Measurements from ENCODE around the gene FAM170B. TPM values are rescaled to one million over a fixed set of nuclear protein-coding genes. Genes with fewer than 3 reads are reported as not detected.

FAM170B gene
- total RNA-seq, 2 experiments from 2014 or later, result not detected

DNA sequence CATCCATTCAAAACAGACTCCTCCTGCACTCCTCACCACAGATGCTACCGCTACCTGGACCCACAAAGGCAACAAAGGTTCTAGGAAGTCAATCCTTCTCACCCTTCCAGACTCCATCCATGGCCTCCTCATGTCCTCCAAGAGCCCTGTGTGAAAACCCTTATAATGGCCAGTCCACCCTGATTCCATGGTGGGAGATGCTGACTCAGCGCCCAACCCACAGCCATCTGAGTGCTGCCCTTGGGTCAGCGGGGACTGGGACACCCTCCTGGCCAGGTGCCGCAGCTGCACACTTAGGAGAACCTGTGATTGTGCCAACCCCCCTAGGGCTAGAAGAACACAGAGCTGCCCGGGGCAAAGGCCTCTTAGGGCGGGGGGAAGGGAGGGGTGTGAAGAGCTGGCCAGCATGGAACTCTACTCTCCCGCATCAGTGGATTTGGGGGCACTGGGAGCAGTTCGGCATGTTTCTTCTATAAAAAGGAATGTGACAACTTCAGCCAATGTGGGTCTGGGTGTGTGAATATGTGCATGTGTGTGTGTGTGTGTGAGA, 29.0 kb upstream of the FAM170B start:
- no peaks in the 10 kb centered on the region for H3K27me3 Mint-ChIP-seq

DNA sequence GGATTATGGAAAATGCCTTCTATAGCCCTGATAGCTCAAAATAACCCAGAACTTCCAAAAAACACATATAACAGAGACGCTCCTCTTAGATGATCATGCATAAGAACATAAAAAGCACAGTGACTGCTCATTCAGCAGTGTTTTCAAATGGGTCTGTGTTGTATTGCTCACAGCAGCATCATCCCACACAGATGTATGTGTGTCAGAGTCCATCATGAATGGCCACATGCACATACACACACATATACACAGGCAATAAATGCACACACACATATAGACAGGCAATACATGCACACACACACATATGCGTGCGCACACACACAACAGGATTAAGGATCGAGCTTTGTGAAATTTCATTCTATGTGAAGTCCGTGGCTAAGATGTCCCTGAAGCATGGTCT, 28.2 kb upstream of the FAM170B start:
- no peak for DNase-seq
- Mint-ChIP-seq H3K27ac (no peak overlapping the region), H3K36me3 (no peaks in the 10 kb centered on the region), H3K4me3 (no peak overlapping the region), H3K9me3 (no peaks in the 10 kb centered on the region), H3K27me3 (peaks cover 4% of the 10 kb centered on the region), H3K4me1 (peaks cover 8% of the 10 kb centered on the region)

More for the DNA sequence above, 29.0 kb upstream of the FAM170B start:
- no peak for DNase-seq
- Mint-ChIP-seq H3K4me3 (no peak overlapping the region), H3K36me3 (no peaks in the 10 kb centered on the region), H3K27ac (no peak overlapping the region), H3K4me1 (peaks cover 8% of the 10 kb centered on the region), H3K9me3 (no peaks in the 10 kb centered on the region)

DNA sequence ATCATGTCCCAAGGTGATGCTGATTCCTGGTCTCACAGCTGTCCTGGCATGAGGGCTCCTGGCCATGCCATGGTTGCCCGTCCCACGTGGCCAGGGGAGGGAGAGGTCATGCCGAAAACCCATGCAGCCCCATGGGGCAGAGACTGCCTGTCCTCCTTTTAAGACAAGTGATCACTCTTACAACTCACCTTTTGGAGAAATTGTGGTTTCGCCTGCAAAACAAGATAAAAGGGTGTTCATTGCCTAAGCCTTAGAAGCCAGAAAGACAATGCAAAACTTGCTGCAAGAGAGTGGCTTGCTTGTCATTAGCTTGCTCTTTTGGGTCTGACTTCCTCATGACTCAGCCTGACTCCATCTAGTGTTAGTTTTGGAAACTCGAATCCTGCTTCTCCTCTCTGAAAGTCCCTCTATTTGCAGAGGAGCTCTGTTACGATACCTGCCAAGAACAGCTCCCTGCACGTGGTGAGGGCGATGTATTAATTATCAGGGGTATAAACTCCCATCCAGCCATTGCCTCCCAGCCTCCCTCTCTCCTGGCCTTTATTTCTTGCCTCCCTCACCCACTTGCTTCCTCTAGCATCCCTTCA, 27.7 kb upstream of the FAM170B start:
- peaks cover 4% of the 10 kb centered on the region for H3K27me3 Mint-ChIP-seq
- H3K27ac Mint-ChIP-seq, result no peak overlapping the region
- no peak for DNase-seq
- H3K4me1 Mint-ChIP-seq, result peaks cover 8% of the 10 kb centered on the region
- no peak overlapping the region for H3K4me3 Mint-ChIP-seq
- no peaks in the 10 kb centered on the region for H3K9me3 Mint-ChIP-seq
- H3K36me3 Mint-ChIP-seq, result no peaks in the 10 kb centered on the region

DNA sequence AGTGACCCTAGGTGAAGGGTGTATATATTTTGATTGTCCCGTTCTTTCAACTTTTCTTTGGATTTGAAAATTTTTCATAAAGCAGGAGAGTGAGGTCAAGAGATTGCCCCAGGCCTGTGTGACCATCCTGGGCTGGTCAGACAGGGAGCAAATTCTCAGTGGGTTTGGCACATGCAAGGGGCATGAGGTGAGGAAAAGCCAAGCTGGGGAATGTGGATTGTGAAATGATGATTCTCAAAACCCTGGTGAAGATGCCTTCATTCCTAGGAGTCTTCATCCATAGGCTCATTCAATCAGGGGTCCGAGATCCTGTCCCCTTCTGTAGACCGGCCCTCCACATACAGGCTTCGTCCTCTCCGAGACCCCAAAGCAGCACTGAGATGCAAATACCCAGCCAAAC, 27.0 kb upstream of the FAM170B start:
- Mint-ChIP-seq H3K4me1 (peaks cover 6% of the 10 kb centered on the region), H3K27me3 (peaks cover 4% of the 10 kb centered on the region), H3K9me3 (no peaks in the 10 kb centered on the region), H3K27ac (no peak overlapping the region), H3K4me3 (no peak overlapping the region), H3K36me3 (no peaks in the 10 kb centered on the region)
- no peak for DNase-seq

DNA sequence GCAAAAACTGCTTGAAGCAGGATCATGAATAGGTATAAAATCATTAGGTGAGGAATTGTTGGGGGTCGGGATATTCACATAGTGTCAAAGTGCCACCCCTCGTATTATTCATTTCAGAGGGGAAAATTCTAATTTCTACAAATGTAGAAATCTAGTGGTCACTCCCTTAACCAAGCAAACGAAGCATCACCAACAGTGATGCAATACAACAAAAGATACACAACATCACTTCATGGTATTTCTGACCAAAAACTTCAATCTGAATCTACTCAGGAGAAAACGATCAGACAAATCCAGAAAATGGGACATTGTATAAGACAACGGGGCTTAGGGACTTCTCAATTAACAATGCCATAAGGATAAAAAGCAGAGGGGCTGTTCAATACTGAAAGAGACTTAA, 26.3 kb upstream of the FAM170B start:
- H3K36me3 Mint-ChIP-seq, result no peaks in the 10 kb centered on the region
- no peak overlapping the region for H3K4me3 Mint-ChIP-seq
- DNase-seq, result no peak
- peaks cover 4% of the 10 kb centered on the region for H3K27me3 Mint-ChIP-seq
- H3K4me1 Mint-ChIP-seq, result peaks cover 6% of the 10 kb centered on the region
- H3K27ac Mint-ChIP-seq, result no peak overlapping the region
- H3K9me3 Mint-ChIP-seq, result no peaks in the 10 kb centered on the region

DNA sequence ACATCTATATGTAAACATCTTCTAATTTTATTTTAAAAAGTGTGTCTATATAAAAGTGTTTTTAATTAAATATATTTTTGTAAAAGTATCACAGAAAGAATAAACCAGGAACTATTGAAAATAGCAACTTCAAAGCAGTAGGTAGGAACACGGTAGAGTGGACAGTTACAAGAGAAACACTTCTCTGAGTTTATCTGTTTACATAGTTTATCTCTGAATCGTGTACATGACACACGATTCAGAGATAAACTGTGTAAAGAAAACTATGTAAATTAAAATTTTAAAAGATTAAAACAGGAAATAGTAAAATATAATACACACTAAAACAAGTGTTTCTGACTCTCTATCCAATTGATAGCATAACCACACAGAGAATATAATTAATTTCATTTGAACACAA, 25.1 kb upstream of the FAM170B start:
- Mint-ChIP-seq H3K4me3 (no peak overlapping the region), H3K27me3 (peaks cover 4% of the 10 kb centered on the region), H3K9me3 (no peaks in the 10 kb centered on the region), H3K27ac (no peak overlapping the region), H3K4me1 (no peaks in the 10 kb centered on the region), H3K36me3 (no peaks in the 10 kb centered on the region)
- no peak for DNase-seq

DNA sequence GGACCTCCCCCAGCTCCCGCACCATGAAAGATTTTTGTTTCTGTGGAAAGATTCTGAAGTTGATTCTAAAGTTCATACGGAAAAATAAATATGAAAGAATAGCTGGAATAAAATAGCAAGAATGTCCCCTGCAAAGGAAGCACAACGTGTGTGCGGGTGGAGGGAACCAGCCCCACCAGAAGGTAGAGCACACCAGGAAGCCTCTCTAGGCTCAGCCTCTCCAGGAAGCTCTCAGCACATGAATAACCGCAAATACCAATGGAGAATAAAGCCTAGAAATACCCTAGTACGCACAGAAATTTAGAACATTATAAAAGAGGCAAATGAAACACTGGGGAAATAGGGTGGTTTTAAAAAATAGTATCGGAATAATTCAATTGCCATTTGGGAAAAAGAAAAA, 24.6 kb upstream of the FAM170B start:
- H3K4me1 Mint-ChIP-seq, result no peaks in the 10 kb centered on the region
- no peaks in the 10 kb centered on the region for H3K9me3 Mint-ChIP-seq
- no peak for DNase-seq
- H3K27me3 Mint-ChIP-seq, result peaks cover 4% of the 10 kb centered on the region
- H3K27ac Mint-ChIP-seq, result no peak overlapping the region
- H3K36me3 Mint-ChIP-seq, result no peaks in the 10 kb centered on the region
- no peak overlapping the region for H3K4me3 Mint-ChIP-seq

DNA sequence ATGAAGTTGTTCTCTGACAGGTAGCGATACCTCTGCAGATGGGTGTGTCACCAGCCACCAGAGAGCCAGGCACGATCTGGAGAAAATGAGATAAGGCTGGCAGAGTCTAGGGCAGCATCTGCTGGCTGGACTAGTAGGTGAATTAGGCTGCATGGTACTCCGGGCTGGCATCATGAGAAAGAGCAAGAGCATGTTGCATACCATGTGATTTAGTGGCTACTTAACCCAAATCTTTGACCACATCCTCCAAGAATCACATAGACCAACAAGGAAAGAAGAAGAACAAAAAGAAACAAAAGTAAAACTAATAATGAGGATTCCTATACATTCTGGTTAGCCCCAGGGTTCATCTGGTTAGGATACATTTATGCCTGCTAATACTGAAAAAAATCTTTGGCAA, 23.4 kb upstream of the FAM170B start:
- H3K4me3 Mint-ChIP-seq, result no peak overlapping the region
- H3K27ac Mint-ChIP-seq, result no peak overlapping the region
- no peaks in the 10 kb centered on the region for H3K36me3 Mint-ChIP-seq
- DNase-seq, result no peak
- peaks cover 4% of the 10 kb centered on the region for H3K27me3 Mint-ChIP-seq
- no peaks in the 10 kb centered on the region for H3K4me1 Mint-ChIP-seq
- H3K9me3 Mint-ChIP-seq, result no peaks in the 10 kb centered on the region

DNA sequence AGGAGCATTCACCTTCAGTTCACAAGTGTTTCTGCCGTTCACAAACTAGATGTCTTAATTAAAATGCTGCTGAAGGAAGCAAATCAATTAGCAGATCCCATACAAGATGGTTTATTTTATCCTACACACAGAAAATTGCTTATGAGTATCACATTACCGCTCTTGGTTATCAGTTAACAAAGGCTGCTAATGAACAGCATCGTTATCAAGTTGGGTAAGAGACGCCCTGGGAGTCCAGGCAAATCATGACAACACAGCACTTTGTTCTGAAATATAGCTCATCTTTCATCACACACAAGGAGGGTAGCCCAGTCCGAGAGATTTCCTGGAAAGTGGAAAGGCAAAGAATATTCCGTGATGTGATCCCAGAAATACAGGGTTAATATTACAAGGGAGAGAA, 20.8 kb upstream of the FAM170B start:
- Mint-ChIP-seq H3K27me3 (peaks cover 4% of the 10 kb centered on the region), H3K36me3 (no peaks in the 10 kb centered on the region), H3K4me3 (no peak overlapping the region), H3K27ac (no peak overlapping the region), H3K9me3 (no peaks in the 10 kb centered on the region), H3K4me1 (no peaks in the 10 kb centered on the region)
- no peak for DNase-seq

DNA sequence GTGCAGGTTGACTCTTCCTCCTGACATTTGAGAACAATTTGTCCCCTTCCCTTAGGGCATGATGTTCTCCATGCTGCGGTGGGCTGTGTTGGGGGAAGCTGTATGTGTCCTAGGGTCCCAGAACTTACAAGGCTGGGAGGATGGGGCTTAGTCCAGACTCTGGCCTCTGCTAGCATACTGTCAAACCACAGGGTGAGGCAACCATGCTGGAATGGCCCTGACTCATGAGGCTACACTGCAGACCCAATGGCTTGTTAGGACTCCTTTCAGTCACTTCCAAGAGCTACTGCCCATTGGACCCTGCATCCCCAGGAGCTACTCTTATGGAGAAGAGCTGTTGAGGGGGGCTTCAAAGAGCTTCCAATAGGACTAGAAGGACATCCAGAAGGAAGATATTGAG, 20.1 kb upstream of the FAM170B start:
- Mint-ChIP-seq H3K36me3 (no peaks in the 10 kb centered on the region), H3K4me3 (no peak overlapping the region), H3K27ac (no peak overlapping the region), H3K27me3 (peaks cover 4% of the 10 kb centered on the region), H3K4me1 (no peaks in the 10 kb centered on the region), H3K9me3 (no peaks in the 10 kb centered on the region)
- DNase-seq, result no peak

DNA sequence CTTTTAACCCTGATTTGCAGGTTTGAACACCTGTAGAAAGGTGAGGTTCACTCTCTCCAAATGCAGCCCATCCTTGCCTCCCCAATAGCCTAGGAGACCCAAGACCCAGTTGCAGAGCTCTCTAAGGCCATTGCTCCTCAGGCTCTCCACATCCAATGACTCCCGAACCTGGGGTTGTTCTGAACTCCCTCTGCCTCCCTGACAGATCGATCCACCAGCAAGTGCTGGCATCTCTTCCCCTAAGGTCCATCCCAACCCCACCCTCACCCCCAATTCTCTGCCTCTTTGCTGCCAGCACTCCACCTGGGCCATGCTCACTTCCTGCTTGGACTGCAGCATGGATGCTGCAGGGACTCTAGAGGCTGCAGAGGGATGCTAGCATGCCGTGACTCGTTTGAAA, 19.3 kb upstream of the FAM170B start:
- Mint-ChIP-seq H3K4me3 (no peak overlapping the region), H3K27me3 (peaks cover 4% of the 10 kb centered on the region), H3K36me3 (no peaks in the 10 kb centered on the region), H3K4me1 (no peaks in the 10 kb centered on the region), H3K9me3 (peaks cover 5% of the 10 kb centered on the region), H3K27ac (no peak overlapping the region)
- DNase-seq, result no peak

DNA sequence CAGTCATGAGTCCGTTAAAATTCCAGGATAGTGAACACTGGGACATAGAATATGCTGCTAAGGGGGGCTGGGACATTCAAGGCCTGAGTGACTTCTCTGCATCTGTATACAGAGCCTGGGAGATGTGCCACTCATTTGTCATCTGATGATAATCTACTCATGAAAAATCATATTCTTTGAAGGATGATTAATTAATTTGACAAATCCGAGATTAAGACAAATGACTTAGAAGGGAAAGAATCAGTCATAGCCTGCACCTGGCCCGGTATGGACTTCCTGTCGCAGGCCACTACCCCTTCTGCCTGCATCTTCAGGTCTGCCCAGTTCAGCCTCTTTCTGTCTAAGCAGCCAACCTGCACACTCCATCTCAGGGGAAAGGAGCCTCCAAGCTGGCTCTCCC, 18.8 kb upstream of the FAM170B start:
- DNase-seq, result no peak
- Mint-ChIP-seq H3K27ac (no peak overlapping the region), H3K4me1 (no peaks in the 10 kb centered on the region), H3K27me3 (peaks cover 2% of the 10 kb centered on the region), H3K4me3 (no peak overlapping the region), H3K36me3 (no peaks in the 10 kb centered on the region), H3K9me3 (peaks cover 6% of the 10 kb centered on the region)

DNA sequence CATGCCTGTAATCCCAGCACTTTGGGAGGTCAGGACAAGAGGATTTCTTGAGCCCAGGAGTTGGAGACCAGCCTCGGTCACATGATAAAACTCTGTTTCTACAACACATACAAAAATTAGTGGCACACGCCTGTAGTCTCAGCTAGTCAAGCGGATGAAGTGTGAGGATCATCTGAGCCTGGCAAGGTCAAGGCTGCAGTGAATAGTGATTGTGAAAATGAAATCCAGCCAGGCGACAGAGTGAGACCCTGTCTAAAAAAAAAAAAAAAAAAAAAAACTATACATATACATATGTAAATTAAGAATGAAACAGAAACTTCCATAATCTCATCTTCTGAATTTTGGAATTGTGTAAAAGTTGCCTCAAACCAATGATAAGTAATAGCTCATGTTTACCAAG, 18.2 kb upstream of the FAM170B start:
- Mint-ChIP-seq H3K36me3 (no peaks in the 10 kb centered on the region), H3K9me3 (peaks cover 6% of the 10 kb centered on the region), H3K27me3 (no peaks in the 10 kb centered on the region), H3K27ac (no peak overlapping the region), H3K4me3 (no peak overlapping the region), H3K4me1 (no peaks in the 10 kb centered on the region)
- DNase-seq, result no peak

DNA sequence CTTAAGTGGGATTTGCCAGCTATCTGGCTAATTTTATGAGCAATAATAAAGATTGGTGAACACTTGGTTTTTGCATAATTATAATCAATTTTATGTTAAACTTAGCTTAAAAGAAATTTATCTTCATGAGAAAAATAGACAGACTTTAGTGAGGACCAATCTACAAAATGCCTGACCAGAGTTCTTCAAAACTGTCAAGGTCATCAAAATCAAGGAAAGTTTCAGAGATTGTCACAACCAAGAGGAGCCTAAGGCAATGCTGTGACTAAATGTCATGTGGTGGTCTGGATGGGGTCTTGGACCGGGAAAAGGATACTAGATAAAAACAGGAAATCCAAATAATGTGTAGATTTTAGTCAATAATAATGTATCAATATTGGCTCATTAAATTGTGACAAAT, 17.7 kb upstream of the FAM170B start:
- Mint-ChIP-seq H3K4me1 (no peaks in the 10 kb centered on the region), H3K27me3 (no peaks in the 10 kb centered on the region)

DNA sequence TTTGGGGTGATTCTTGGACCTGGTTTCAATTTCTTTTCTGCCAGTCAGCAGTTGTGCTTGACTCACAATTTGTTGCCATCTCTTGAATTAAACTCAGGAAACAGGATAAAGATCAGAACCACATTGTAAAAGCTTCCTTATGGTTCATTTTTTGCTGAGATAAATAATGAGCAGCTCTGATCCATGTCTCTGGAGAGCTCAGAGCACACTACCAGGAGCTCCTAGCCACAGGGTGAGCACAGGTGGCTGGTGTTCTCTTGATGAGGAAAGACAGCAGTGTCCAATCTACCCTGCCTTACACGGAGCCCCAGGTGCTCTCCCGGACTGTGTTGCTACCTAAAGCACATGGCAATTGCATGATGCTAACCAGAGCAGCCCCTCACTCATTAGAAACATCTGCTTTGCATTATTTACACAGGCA, 17.2 kb upstream of the FAM170B start:
- Mint-ChIP-seq H3K36me3 (no peaks in the 10 kb centered on the region), H3K4me3 (no peak overlapping the region), H3K27me3 (no peaks in the 10 kb centered on the region), H3K4me1 (no peaks in the 10 kb centered on the region), H3K9me3 (peaks cover 6% of the 10 kb centered on the region), H3K27ac (no peak overlapping the region)
- no peak for DNase-seq

More for the DNA sequence above, 17.7 kb upstream of the FAM170B start:
- H3K9me3 Mint-ChIP-seq, result peaks cover 6% of the 10 kb centered on the region
- no peak overlapping the region for H3K27ac Mint-ChIP-seq
- no peak for DNase-seq
- no peak overlapping the region for H3K4me3 Mint-ChIP-seq
- H3K36me3 Mint-ChIP-seq, result no peaks in the 10 kb centered on the region

DNA sequence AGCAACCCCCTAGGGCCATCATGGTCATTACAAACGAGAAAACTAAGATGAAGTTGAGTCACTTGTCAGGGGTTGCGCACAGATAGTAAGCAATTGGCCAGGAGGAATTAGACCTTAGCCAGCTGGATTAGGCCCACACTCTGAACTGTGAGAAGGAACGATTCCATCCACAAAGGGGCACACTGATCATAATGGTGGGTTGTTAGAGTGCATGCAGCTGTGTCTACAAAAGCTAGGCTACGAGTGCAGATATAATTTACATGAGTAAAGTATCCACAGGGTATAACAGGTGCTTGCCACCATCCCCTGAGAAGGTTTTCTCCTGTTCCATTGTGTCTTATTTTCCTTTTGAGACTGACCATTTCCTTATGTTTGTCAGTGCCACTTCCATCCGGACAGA, 16.6 kb upstream of the FAM170B start:
- Mint-ChIP-seq H3K4me3 (no peak overlapping the region), H3K27ac (no peak overlapping the region), H3K36me3 (no peaks in the 10 kb centered on the region), H3K4me1 (no peaks in the 10 kb centered on the region), H3K9me3 (peaks cover 6% of the 10 kb centered on the region), H3K27me3 (no peaks in the 10 kb centered on the region)
- DNase-seq, result no peak

Data from activated naive CD8-positive, alpha-beta T cell treated with anti-CD3 and anti-CD28 coated beads for 36 hours (primary cell).